HCT116 (cell line): ENCODE measurements around the gene RBM20. TPM values are rescaled to one million over a fixed set of nuclear protein-coding genes. Genes with fewer than 3 reads are reported as not detected.

Source experiments
- ATAC-seq: fragments of 200-7000 bp; cut with Tn5 transposase; 2 replicates; pipeline ENCODE4 v1.9.1; 2020; ENCODE audit warnings: mild to moderate bottlenecking, moderate library complexity
- BruUV-seq: library from RNA; stranded (reverse); fragments of 400-500 nt; replicated peaks from 2 replicates; lab custom pipeline; 2021; lab: Mats Ljungman, UMichigan
- CTCF ChIA-PET: fragments of 300-600 bp; sonication (Branson Sonifier 250); formaldehyde crosslinking; loops from one replicate; lab custom pipeline; 2021; ENCODE audit warnings: antibody characterized with exemption; lab: Charles Lee
- POLR2A ChIA-PET: fragments of 300-600, 350-600 bp; sonication (Branson Sonifier 250); formaldehyde crosslinking; loops from one replicate; lab custom pipeline; 2021; ENCODE audit warnings: antibody characterized with exemption; lab: Charles Lee
- RAD21 ChIA-PET, 2 experiments: fragments of 300-600 bp; sonication (Branson Sonifier 250); formaldehyde crosslinking; loops; one replicate each; lab custom pipeline; 2023; ENCODE audit warnings: low total read pairs in 2 of 2; ENCODE audit not compliant: uncharacterized antibody in 2 of 2, unreplicated experiment in 2 of 2, low non-redundant PET in 1 of 2; lab: Charles Lee
- DNase-seq: peaks from one replicate; pipeline ENCODE4 v3.0.0-alpha.2; 2010; ENCODE audit warnings: low read depth, low spot score
- H2AFZ ChIP-seq: fragments of 200-600 bp; shearing (Covaris generic), sonication (generic); 2 replicates; pipeline ENCODE4 v1.6.1; 2017; ENCODE audit warnings: low read depth, mixed run types, mixed read lengths, antibody characterized with exemption, low read length; ENCODE audit not compliant: poor library complexity, severe bottlenecking
- H3K27ac ChIP-seq: 2 replicates; pipeline ENCODE4 v1.5.1; 2012; ENCODE audit warnings: low read depth, low read length
- H3K27me3 ChIP-seq: fragments of 200-600 bp; sonication (generic); 2 replicates; pipeline ENCODE4 v1.6.1; 2016; ENCODE audit warnings: mixed run types, low read length, mixed read lengths; ENCODE audit not compliant: insufficient read depth
- H3K36me3 ChIP-seq, 2 experiments: fragments of 200-500 bp in 1 of 2; fragments of 200-600 bp in 1 of 2; sonication (Bioruptor generic) in 1 of 2; sonication (generic) in 1 of 2; 2 replicates each; pipeline versions ENCODE4 v1.5.1 to v1.6.1; 2014 to 2016; ENCODE audit warnings: low read length in 2 of 2, inconsistent platforms in 1 of 2, mixed read lengths in 1 of 2, mixed run types in 1 of 2; ENCODE audit not compliant: insufficient read depth in 2 of 2, control insufficient read depth in 1 of 2
- H3K4me1 ChIP-seq, 2 experiments: fragments of 200-600 bp in 1 of 2; sonication (generic) in 1 of 2; 2 replicates each; pipeline versions ENCODE4 v1.5.1 to v1.6.1; 2012 to 2017; ENCODE audit warnings: low read length in 2 of 2, inconsistent platforms in 1 of 2, mild to moderate bottlenecking in 1 of 2, mixed read lengths in 1 of 2, mixed run types in 1 of 2, moderate library complexity in 1 of 2; ENCODE audit not compliant: insufficient read depth in 2 of 2, control insufficient read depth in 1 of 2
- H3K4me2 ChIP-seq: fragments of 200-600 bp; sonication (generic); 2 replicates; pipeline ENCODE4 v1.6.1; 2017; ENCODE audit warnings: mixed run types, low read length, mixed read lengths
- H3K4me3 ChIP-seq, 2 experiments: fragments of 200-600 bp in 1 of 2; sonication (generic) in 1 of 2; replicated peaks in 1 of 2; 2 replicates each; pipeline ENCODE4 v1.5.1; 2011 to 2016; ENCODE audit warnings: low read length in 2 of 2, control low read depth in 1 of 2, low read depth in 1 of 2, mild to moderate bottlenecking in 1 of 2, mixed read lengths in 1 of 2, mixed run types in 1 of 2
- H3K79me2 ChIP-seq: fragments of 200-600 bp; sonication (generic); 2 replicates; pipeline ENCODE4 v1.6.1; 2017; ENCODE audit warnings: mild to moderate bottlenecking, mixed run types, low read length, moderate library complexity, mixed read lengths; ENCODE audit not compliant: insufficient read depth
- H3K9ac ChIP-seq: fragments of 200-600 bp; sonication (generic); 2 replicates; pipeline ENCODE4 v1.6.1; 2016; ENCODE audit warnings: low read length, mixed read lengths
- H3K9me2 ChIP-seq: fragments of 200-600 bp; sonication (generic), shearing (Covaris generic); 2 replicates; pipeline ENCODE4 v1.6.1; 2017; ENCODE audit warnings: mixed run types, mild to moderate bottlenecking, moderate library complexity; ENCODE audit not compliant: insufficient read depth
- H3K9me3 ChIP-seq, 2 experiments: fragments of 200-500 bp in 1 of 2; fragments of 200-600 bp in 1 of 2; sonication (Bioruptor generic) in 1 of 2; sonication (generic) in 1 of 2; 2 replicates each; pipeline ENCODE4 v1.6.1; 2014 to 2017; ENCODE audit warnings: low read length in 2 of 2, mixed read lengths in 2 of 2, inconsistent platforms in 1 of 2, low read depth in 1 of 2, mild to moderate bottlenecking in 1 of 2, mixed run types in 1 of 2, moderate library complexity in 1 of 2; ENCODE audit not compliant: control insufficient read depth in 1 of 2, insufficient read depth in 1 of 2
- H4K20me1 ChIP-seq: fragments of 200-600 bp; sonication (generic), shearing (Covaris generic); 2 replicates; pipeline ENCODE4 v1.6.1; 2017; ENCODE audit warnings: mixed run types, mild to moderate bottlenecking, moderate library complexity; ENCODE audit not compliant: insufficient read depth
- ATF3 ChIP-seq: IDR thresholded peaks from 2 replicates; pipeline ENCODE4 v1.6.1; 2012
- CBX3 ChIP-seq: IDR thresholded peaks from 2 replicates; pipeline ENCODE4 v1.6.1; 2012; ENCODE audit warnings: low read depth
- CEBPB ChIP-seq: IDR thresholded peaks from 2 replicates; pipeline ENCODE4 v1.6.1; 2012; ENCODE audit warnings: low read depth
- CTCF ChIP-seq, 3 experiments: fragments of 200-600 bp in 1 of 3; sonication (generic) in 1 of 3; IDR thresholded peaks in 2 of 3; conservative IDR thresholded peaks in 1 of 3; 2 replicates each; pipeline ENCODE4 v1.5.1; 2012 to 2017; ENCODE audit warnings: low read depth in 2 of 3, low read length in 2 of 3, antibody characterized with exemption in 1 of 3, borderline replicate concordance in 1 of 3, control low read depth in 1 of 3, mild to moderate bottlenecking in 1 of 3, mixed read lengths in 1 of 3, mixed run types in 1 of 3, moderate library complexity in 1 of 3; ENCODE audit not compliant: insufficient read depth in 1 of 3
- EGR1 ChIP-seq: IDR thresholded peaks from 2 replicates; pipeline ENCODE4 v1.6.1; 2012; ENCODE audit warnings: low read depth
- ELF1 ChIP-seq: IDR thresholded peaks from 2 replicates; pipeline ENCODE4 v1.6.1; 2012; ENCODE audit warnings: low read depth, borderline replicate concordance
- FOSL1 ChIP-seq: IDR thresholded peaks from 2 replicates; pipeline ENCODE4 v1.6.1; 2012; ENCODE audit warnings: low read depth
- JUND ChIP-seq: IDR thresholded peaks from 2 replicates; pipeline ENCODE4 v1.6.1; 2012
- POLR2A ChIP-seq: IDR thresholded peaks from 2 replicates; pipeline ENCODE4 v1.7.0; 2011; ENCODE audit warnings: borderline replicate concordance; ENCODE audit not compliant: insufficient read depth, insufficient read length; ENCODE audit errors: extremely low read depth
- POLR2AphosphoS5 ChIP-seq: IDR thresholded peaks from 2 replicates; pipeline ENCODE4 v1.6.1; 2011; ENCODE audit warnings: mild to moderate bottlenecking, low read depth, low read length, moderate library complexity
- RAD21 ChIP-seq: IDR thresholded peaks from 2 replicates; pipeline ENCODE4 v1.6.1; 2012; ENCODE audit warnings: low read depth, mild to moderate bottlenecking
- REST ChIP-seq: IDR thresholded peaks from 2 replicates; pipeline ENCODE4 v1.6.1; 2012; ENCODE audit warnings: low read depth
- SIN3A ChIP-seq: IDR thresholded peaks from 2 replicates; pipeline ENCODE4 v1.6.1; 2012; ENCODE audit warnings: low read depth
- SP1 ChIP-seq: IDR thresholded peaks from 2 replicates; pipeline ENCODE4 v1.6.1; 2012; ENCODE audit warnings: low read depth
- TCF7L2 ChIP-seq: IDR thresholded peaks from 2 replicates; pipeline ENCODE4 v1.7.0; 2011; ENCODE audit warnings: borderline replicate concordance, inconsistent platforms; ENCODE audit not compliant: insufficient read depth, insufficient read length; ENCODE audit errors: extremely low read depth
- YY1 ChIP-seq: IDR thresholded peaks from 2 replicates; pipeline ENCODE4 v1.6.1; 2011; ENCODE audit warnings: low read length, low read depth, moderate library complexity, mild to moderate bottlenecking; ENCODE audit not compliant: insufficient replicate concordance; ENCODE audit errors: extremely low read depth
- ZBTB33 ChIP-seq: IDR thresholded peaks from 2 replicates; pipeline ENCODE4 v1.6.1; 2011; ENCODE audit warnings: mild to moderate bottlenecking, low read length, moderate library complexity; ENCODE audit not compliant: insufficient replicate concordance; ENCODE audit errors: extremely low read depth
- ZFX ChIP-seq: fragments of 450-650 bp; IDR thresholded peaks from 2 replicates; pipeline ENCODE4 v1.6.1; 2017
- ZNF274 ChIP-seq: fragments of 200-500 bp; sonication (Bioruptor generic); IDR thresholded peaks from 2 replicates; pipeline ENCODE4 v1.6.1; 2014; ENCODE audit warnings: mild to moderate bottlenecking, low read depth, low read length, inconsistent platforms
- intact Hi-C: fragments of 100-400 bp; cut with micrococcal nuclease; formaldehyde crosslinking; loops from 2 replicates; pipeline ENCODE4 v1.10.0; 2022
- total RNA-seq: library from RNA; stranded (reverse); gene quantifications from one replicate; pipeline ENCODE4 v1.2.1, GENCODE V29; 2021; ENCODE audit not compliant: unreplicated experiment

The RBM20 gene
- total RNA-seq, 1 experiment from 2014 or later: 2.0 TPM

- Histone ChIP-seq H2AFZ (no peak overlapping the region), H4K20me1 (no peaks in the 10 kb centered on the region), H3K9me2 (no peaks in the 10 kb centered on the region), H3K4me1 (peaks cover 16 to 41% of the 10 kb centered on the region in 2 experiments), H3K36me3 (no peaks in the 10 kb centered on the region), H3K79me2 (no peaks in the 10 kb centered on the region), H3K4me2 (peak overlapping the region; percentile 29), H3K27me3 (no peaks in the 10 kb centered on the region), H3K9me3 (no peaks in the 10 kb centered on the region), H3K4me3 (no peak overlapping the region), H3K27ac (no peak overlapping the region), H3K9ac (no peak overlapping the region)
- POLR2A ChIA-PET: interaction anchor here (0.6 kb wide), 1 partner anchor 428 kb away, joined by 5 read pairs; no protein-coding TSS in a partner anchor
- no peak for DNase-seq
- TF ChIP-seq RAD21 (no peak), POLR2A (no peak), CTCF (IDR thresholded peaks at IDR 0.05 in 2 of 3, conservative IDR thresholded peaks at IDR 0.05 in 1 of 3; ENCODE audit: borderline replicate concordance in 1 of 3, insufficient read depth in 1 of 3, low read depth in 2 of 3, low read length in 2 of 3) (no peak), ZNF274 (no peak), YY1 (no peak), ZFX (no peak), JUND (no peak), FOSL1 (no peak), SP1 (no peak), EGR1 (no peak), REST (no peak), ATF3 (no peak), CEBPB (no peak), TCF7L2 (no peak), POLR2AphosphoS5 (no peak), CBX3 (no peak), SIN3A (no peak), ELF1 (no peak), ZBTB33 (no peak)
- intact Hi-C loops: no loop called here
- RAD21 ChIA-PET: no interaction called here
- no peak for ATAC-seq
- CTCF ChIA-PET: no interaction called here
- no TSS peak for BruUV-seq
Observed at GRCh38 chr10:110636572-110636931, 7.6 kb upstream of the RBM20 start.
